ENCODE measurements around the gene ATG7.
A peak's percentile ranks its signal among the peaks of the same experiment; 100 is the strongest.

Gene ATG7

GRCh38 chr3:11274566-11275142 lies 2.5 kb downstream of the ATG7 start:
- Mint-ChIP-seq H3K36me3 (ENCODE audit: low read depth) (peaks cover 40% of the 10 kb centered on the region), H3K27ac (no peak overlapping the region), H3K9me3 (peaks cover 12% of the 10 kb centered on the region), H3K4me3 (peak overlapping the region; percentile 86), H3K27me3 (peaks cover 2% of the 10 kb centered on the region), H3K4me1 (peaks cover 66% of the 10 kb centered on the region)
- ATAC-seq = no peak
- DNase-seq = no peak

GRCh38 chr3:11275926-11276325 lies 3.7 kb downstream of the ATG7 start:
- H3K4me3 Mint-ChIP-seq = no peak overlapping the region
- peaks cover 67% of the 10 kb centered on the region for H3K4me1 Mint-ChIP-seq
- H3K36me3 Mint-ChIP-seq (ENCODE audit: low read depth) = peaks cover 49% of the 10 kb centered on the region
- H3K9me3 Mint-ChIP-seq = peaks cover 12% of the 10 kb centered on the region
- no peak overlapping the region for H3K27ac Mint-ChIP-seq
- ATAC-seq (no peak), DNase-seq (no peak)
- H3K27me3 Mint-ChIP-seq = peaks cover 2% of the 10 kb centered on the region

- no peak for DNase-seq
- peaks cover 55% of the 10 kb centered on the region for H3K36me3 Mint-ChIP-seq (ENCODE audit: low read depth)
- H3K4me1 Mint-ChIP-seq = peaks cover 66% of the 10 kb centered on the region
- H3K27ac Mint-ChIP-seq = no peak overlapping the region
- H3K27me3 Mint-ChIP-seq = peaks cover 2% of the 10 kb centered on the region
- no peak overlapping the region for H3K4me3 Mint-ChIP-seq
- ATAC-seq = no peak
- H3K9me3 Mint-ChIP-seq = peaks cover 12% of the 10 kb centered on the region
Measured at GRCh38 chr3:11276901-11277300, 4.7 kb downstream of the ATG7 start.

GRCh38 chr3:11282250-11283138 lies 10.3 kb downstream of the ATG7 start:
- Mint-ChIP-seq H3K9me3 (no peaks in the 10 kb centered on the region), H3K4me1 (peaks cover 39% of the 10 kb centered on the region), H3K36me3 (ENCODE audit: low read depth) (peaks cover 59% of the 10 kb centered on the region), H3K27me3 (no peaks in the 10 kb centered on the region), H3K27ac (peak overlapping the region; percentile 61), H3K4me3 (no peak overlapping the region)
- DNase-seq (no peak), ATAC-seq (no peak)

- H3K27me3 Mint-ChIP-seq = no peaks in the 10 kb centered on the region
- H3K36me3 Mint-ChIP-seq (ENCODE audit: low read depth) = peaks cover 57% of the 10 kb centered on the region
Measured at GRCh38 chr3:11283139-11283475, 10.9 kb downstream of the ATG7 start.

GRCh38 chr3:11284011-11284410 lies 11.8 kb downstream of the ATG7 start:
- DNase-seq (no peak), ATAC-seq (no peak)
- H3K9me3 Mint-ChIP-seq = no peaks in the 10 kb centered on the region
- no peaks in the 10 kb centered on the region for H3K27me3 Mint-ChIP-seq
- no peak overlapping the region for H3K4me3 Mint-ChIP-seq
- peaks cover 60% of the 10 kb centered on the region for H3K36me3 Mint-ChIP-seq (ENCODE audit: low read depth)
- no peak overlapping the region for H3K27ac Mint-ChIP-seq
- H3K4me1 Mint-ChIP-seq = peaks cover 41% of the 10 kb centered on the region

More at GRCh38 chr3:11283139-11283475, 10.9 kb downstream of the ATG7 start:
- ATAC-seq (no peak), DNase-seq (no peak)
- H3K4me1 Mint-ChIP-seq = peaks cover 41% of the 10 kb centered on the region
- H3K4me3 Mint-ChIP-seq = no peak overlapping the region
- H3K27ac Mint-ChIP-seq = no peak overlapping the region
- no peaks in the 10 kb centered on the region for H3K9me3 Mint-ChIP-seq

GRCh38 chr3:11285471-11285870 lies 13.3 kb downstream of the ATG7 start:
- Mint-ChIP-seq H3K4me3 (no peak overlapping the region), H3K36me3 (ENCODE audit: low read depth) (peaks cover 66% of the 10 kb centered on the region), H3K9me3 (no peaks in the 10 kb centered on the region), H3K4me1 (peaks cover 50% of the 10 kb centered on the region), H3K27me3 (no peaks in the 10 kb centered on the region), H3K27ac (no peak overlapping the region)
- DNase-seq (no peak), ATAC-seq (no peak)

- Mint-ChIP-seq H3K9me3 (no peaks in the 10 kb centered on the region), H3K4me3 (no peak overlapping the region), H3K36me3 (ENCODE audit: low read depth) (peaks cover 64% of the 10 kb centered on the region), H3K27me3 (no peaks in the 10 kb centered on the region), H3K4me1 (peaks cover 62% of the 10 kb centered on the region), H3K27ac (peak overlapping the region; percentile 96)
- ATAC-seq (no peak), DNase-seq (no peak)
Measured at GRCh38 chr3:11287404-11287803, 15.2 kb downstream of the ATG7 start.

GRCh38 chr3:11288021-11288491 lies 15.9 kb downstream of the ATG7 start:
- H3K4me3 Mint-ChIP-seq = no peak overlapping the region
- DNase-seq = no peak
- peaks cover 61% of the 10 kb centered on the region for H3K36me3 Mint-ChIP-seq (ENCODE audit: low read depth)
- no peaks in the 10 kb centered on the region for H3K9me3 Mint-ChIP-seq
- no peaks in the 10 kb centered on the region for H3K27me3 Mint-ChIP-seq
- H3K4me1 Mint-ChIP-seq = peaks cover 60% of the 10 kb centered on the region
- ATAC-seq = no peak
- peak overlapping the region; percentile 96 for H3K27ac Mint-ChIP-seq

- H3K9me3 Mint-ChIP-seq = no peaks in the 10 kb centered on the region
- peaks cover 54% of the 10 kb centered on the region for H3K36me3 Mint-ChIP-seq (ENCODE audit: low read depth)
- no peaks in the 10 kb centered on the region for H3K27me3 Mint-ChIP-seq
- H3K27ac Mint-ChIP-seq = peak overlapping the region; percentile 96
- ATAC-seq (peak; percentile 65), DNase-seq (no peak)
- H3K4me1 Mint-ChIP-seq = peaks cover 60% of the 10 kb centered on the region
- peak overlapping the region; percentile 70 for H3K4me3 Mint-ChIP-seq
Measured at GRCh38 chr3:11288786-11289637, 16.8 kb downstream of the ATG7 start.

GRCh38 chr3:11289864-11290263 lies 17.7 kb downstream of the ATG7 start:
- Mint-ChIP-seq H3K4me1 (peaks cover 60% of the 10 kb centered on the region), H3K9me3 (no peaks in the 10 kb centered on the region), H3K4me3 (no peak overlapping the region), H3K27ac (peak overlapping the region; percentile 96), H3K36me3 (ENCODE audit: low read depth) (peaks cover 51% of the 10 kb centered on the region), H3K27me3 (no peaks in the 10 kb centered on the region)
- DNase-seq (no peak), ATAC-seq (peak; percentile 39)

- Mint-ChIP-seq H3K27ac (peak overlapping the region; percentile 96), H3K9me3 (no peaks in the 10 kb centered on the region), H3K36me3 (ENCODE audit: low read depth) (peaks cover 51% of the 10 kb centered on the region), H3K4me1 (peaks cover 60% of the 10 kb centered on the region), H3K4me3 (peak overlapping the region; percentile 43), H3K27me3 (no peaks in the 10 kb centered on the region)
- ATAC-seq (peak; percentile 70), DNase-seq (no peak)
Measured at GRCh38 chr3:11290743-11291680, 18.8 kb downstream of the ATG7 start.

- Mint-ChIP-seq H3K36me3 (ENCODE audit: low read depth) (peaks cover 48% of the 10 kb centered on the region), H3K27me3 (no peaks in the 10 kb centered on the region), H3K27ac (peak overlapping the region; percentile 96), H3K9me3 (no peaks in the 10 kb centered on the region), H3K4me3 (peak overlapping the region; percentile 34), H3K4me1 (peaks cover 60% of the 10 kb centered on the region)
- ATAC-seq = no peak
- no peak for DNase-seq
Measured at GRCh38 chr3:11291808-11292207, 19.6 kb downstream of the ATG7 start.

GRCh38 chr3:11297126-11297525 lies 24.9 kb downstream of the ATG7 start:
- Mint-ChIP-seq H3K4me1 (peaks cover 18% of the 10 kb centered on the region), H3K4me3 (no peak overlapping the region), H3K36me3 (ENCODE audit: low read depth) (peaks cover 45% of the 10 kb centered on the region), H3K27me3 (no peaks in the 10 kb centered on the region), H3K27ac (no peak overlapping the region), H3K9me3 (no peaks in the 10 kb centered on the region)
- ATAC-seq (no peak), DNase-seq (no peak)

All from activated naive CD8-positive, alpha-beta T cell treated with anti-CD3 and anti-CD28 coated beads, Interleukin-2, amount 50 U/mL, for 24 hours (primary cell).